Transverse colon (tissue), 4 donors: ENCODE measurements around the gene JAZF1.

Experiments
- CTCF ChIP-seq, 5 experiments: fragments of 200-600 bp in 3 of 5; fragments of 450-650 bp in 2 of 5; sonication (generic) in 3 of 5; IDR thresholded peaks; 1 replicate in 2 of 5; 2 replicates in 3 of 5; pipeline ENCODE4 v1.5.1; 2016 to 2017; ENCODE audit warnings: antibody characterized with exemption in 5 of 5, inconsistent platforms in 3 of 5, mild to moderate bottlenecking in 2 of 5, moderate library complexity in 1 of 5
- POLR2A ChIP-seq: fragments of 450-650 bp; IDR thresholded peaks from one replicate; pipeline ENCODE4 v1.6.1; 2016; ENCODE audit warnings: antibody characterized with exemption, mild to moderate bottlenecking, moderate library complexity
- POLR2AphosphoS5 ChIP-seq, 3 donors: sonication (generic); formaldehyde crosslinking; IDR thresholded peaks; one replicate each; pipeline ENCODE4 v1.6.1; 2016; ENCODE audit warnings: antibody characterized with exemption in 3 of 3

- TF ChIP-seq CTCF (IDR thresholded peaks at IDR 0.05): no peak
- no peak for TF ChIP-seq POLR2AphosphoS5 (IDR thresholded peaks at IDR 0.05)
- no peak for TF ChIP-seq POLR2A
Observed at GRCh38 chr7:27895551-27895950, 285.0 kb downstream of the JAZF1 start.
